GM12878 (cell line): ENCODE measurements around the gene UBALD2. TPM values are rescaled to one million over a fixed set of nuclear protein-coding genes. Genes with fewer than 3 reads are reported as not detected.

ENCODE experiments used
- ATAC-seq: fragments of 200-7000 bp; cut with Tn5 transposase; 3 replicates; pipeline ENCODE4 v1.9.1; 2020; ENCODE audit warnings: mild to moderate bottlenecking, moderate library complexity
- BruUV-seq: library from RNA; stranded (reverse); fragments of 400-500 nt; replicated peaks from 2 replicates; lab custom pipeline; 2021; lab: Mats Ljungman, UMichigan
- CTCF ChIA-PET: fragments of 300-600 bp; sonication (Branson Sonifier 250); formaldehyde crosslinking; extraction: SDS; loops from one replicate; lab custom pipeline; 2021; ENCODE audit warnings: inconsistent platforms; lab: Yijun Ruan, JAX
- POLR2A ChIA-PET: fragments of 350-600 bp; formaldehyde crosslinking; extraction: SDS; loops from one replicate; lab custom pipeline; 2021; ENCODE audit warnings: inconsistent platforms; lab: Charles Lee
- RAD21 ChIA-PET: fragments of 300-600 bp; sonication (Branson Sonifier 250); formaldehyde crosslinking; loops from one replicate; lab custom pipeline; 2023; ENCODE audit warnings: antibody characterized with exemption; ENCODE audit not compliant: unreplicated experiment; lab: Charles Lee
- SMC1A ChIA-PET: fragments of 300-600 bp; sonication (Branson Sonifier 250); formaldehyde crosslinking; loops from one replicate; lab custom pipeline; 2023; ENCODE audit not compliant: unreplicated experiment, uncharacterized antibody; lab: Charles Lee
- DNase-seq: peaks from one replicate; pipeline ENCODE4 v3.0.0-alpha.2; 2011; ENCODE audit warnings: low read depth, low spot score
- FAIRE-seq: peaks from 3 replicates; lab custom pipeline; 2011; peaks lifted over from hg19 to GRCh38; lab: Jason Lieb, UNC
- H2AFZ ChIP-seq: 2 replicates; pipeline ENCODE4 v1.6.0; 2011; ENCODE audit warnings: low read depth, low read length, control low read depth; ENCODE audit not compliant: control insufficient read depth
- H3K27ac ChIP-seq: 2 replicates; pipeline ENCODE4 v1.5.1; 2011; ENCODE audit warnings: control low read depth; ENCODE audit not compliant: control insufficient read depth, insufficient read depth
- H3K27me3 ChIP-seq, 2 experiments: replicated peaks in 1 of 2; 2 replicates each; pipeline versions ENCODE4 v1.6.0 to v1.6.1; 2011; ENCODE audit warnings: low read length in 1 of 2; ENCODE audit not compliant: control insufficient read depth in 2 of 2, insufficient read depth in 2 of 2
- H3K36me3 ChIP-seq, 2 experiments: 2 replicates each; pipeline ENCODE4 v1.5.1; 2011; ENCODE audit warnings: low read length in 1 of 2; ENCODE audit not compliant: control insufficient read depth in 2 of 2, insufficient read depth in 2 of 2
- H3K4me1 ChIP-seq: 2 replicates; pipeline ENCODE4 v1.6.1; 2011; ENCODE audit warnings: mild to moderate bottlenecking, low read length, moderate library complexity, mixed read lengths; ENCODE audit not compliant: control insufficient read depth, insufficient read depth
- H3K4me2 ChIP-seq: 2 replicates; pipeline ENCODE4 v1.6.0; 2011; ENCODE audit warnings: control low read depth; ENCODE audit not compliant: control insufficient read depth, insufficient read depth
- H3K4me3 ChIP-seq: fragments of 200-600 bp; sonication (generic); 2 replicates; pipeline ENCODE4 v1.5.1; 2016
- H3K79me2 ChIP-seq: 2 replicates; pipeline ENCODE4 v1.6.0; 2011; ENCODE audit warnings: low read length; ENCODE audit not compliant: control insufficient read depth, insufficient read depth
- H3K9ac ChIP-seq: 2 replicates; pipeline ENCODE4 v1.8.0; 2011; ENCODE audit warnings: low read length, control low read depth, mixed read lengths; ENCODE audit not compliant: control insufficient read depth, insufficient read depth
- H3K9me3 ChIP-seq: replicated peaks from 3 replicates; pipeline ENCODE4 v1.5.1; 2011; ENCODE audit warnings: mild to moderate bottlenecking, low read length; ENCODE audit not compliant: control insufficient read depth, insufficient read depth
- H4K20me1 ChIP-seq: 2 replicates; pipeline ENCODE4 v1.6.0; 2011; ENCODE audit not compliant: control insufficient read depth, insufficient read depth
- BCL3 ChIP-seq: IDR thresholded peaks from 2 replicates; pipeline ENCODE4 v1.6.1; 2011; ENCODE audit warnings: borderline replicate concordance, low read depth, mild to moderate bottlenecking, moderate library complexity, low read length; ENCODE audit not compliant: insufficient read depth, poor library complexity, severe bottlenecking
- CHD4 ChIP-seq: fragments of 200-600 bp; sonication (generic); IDR thresholded peaks from 2 replicates; pipeline ENCODE4 v1.6.1; 2016; ENCODE audit warnings: mild to moderate bottlenecking
- EGR1 ChIP-seq, 2 experiments: IDR thresholded peaks; 1 replicate in 1 of 2; 2 replicates in 1 of 2; pipeline ENCODE4 v1.6.1; 2011 to 2012; ENCODE audit warnings: low read depth in 2 of 2, low read length in 2 of 2, borderline replicate concordance in 1 of 2, mild to moderate bottlenecking in 1 of 2, moderate library complexity in 1 of 2
- IRF3 ChIP-seq: fragments of 450-650 bp; IDR thresholded peaks from 2 replicates; pipeline ENCODE4 v1.6.1; 2014; ENCODE audit warnings: mild to moderate bottlenecking
- NFYA ChIP-seq: IDR thresholded peaks from 2 replicates; pipeline ENCODE4 v1.6.1; 2011; ENCODE audit warnings: low read depth, mild to moderate bottlenecking, low read length, improper control_type of control experiment, borderline replicate concordance
- PBX3 ChIP-seq: IDR thresholded peaks from 2 replicates; pipeline ENCODE4 v1.6.1; 2011; ENCODE audit warnings: mild to moderate bottlenecking, low read depth, low read length, moderate library complexity; ENCODE audit not compliant: insufficient replicate concordance
- RUNX3 ChIP-seq: IDR thresholded peaks from 2 replicates; pipeline ENCODE4 v1.6.1; 2012; ENCODE audit warnings: low read length, inconsistent platforms
- YY1 ChIP-seq: IDR thresholded peaks from 2 replicates; pipeline ENCODE4 v1.6.1; 2011; ENCODE audit warnings: low read depth, mild to moderate bottlenecking, low read length
- ZBTB11 ChIP-seq: fragments of 450-650 bp; formaldehyde crosslinking; IDR thresholded peaks from 2 replicates; pipeline ENCODE4 v1.5.0; 2022; ENCODE audit warnings: mild to moderate bottlenecking, missing genetic modification characterization
- ZBTB4 ChIP-seq: fragments of 450-650 bp; formaldehyde crosslinking; IDR thresholded peaks from 2 replicates; pipeline ENCODE4 v1.4.0; 2022; ENCODE audit warnings: mild to moderate bottlenecking, moderate library complexity
- WGBS: methylation state at CpG from one replicate; pipeline ENCODE4 v1.1.6; 2016; ENCODE audit warnings: low lambda C conversion rate; ENCODE audit not compliant: insufficient replicate concordance, insufficient coverage; ENCODE audit errors: missing lambda C conversion rate; 5-methylcytosine and 5-hydroxymethylcytosine counted together
- in situ Hi-C: fragments of 300-500 bp; cut with MboI; formaldehyde crosslinking; loops from 9 replicates; pipeline ENCODE4 v1.14.3; 2018; ENCODE audit warnings: mixed read lengths
- intact Hi-C: fragments of 100-400 bp; cut with micrococcal nuclease; formaldehyde crosslinking; loops from one replicate; pipeline ENCODE4 v1.14.2; 2022; ENCODE audit not compliant: unreplicated experiment
- polyA plus RNA-seq, 11 experiments: library from polyadenylated mRNA; depleted of rRNA in 4 of 11; unstranded in 6 of 11; stranded (reverse) in 5 of 11; fragments of >200 nt; fragmentation: Nextera tagmentation in 4 of 11; fragmentation: Illumina TruSeq in 1 of 11; extraction: Ambion mirVana in 4 of 11; extraction: Trizol in 1 of 11; gene quantifications; 1 replicate in 1 of 11; 2 replicates in 10 of 11; pipeline versions ENCODE4 v1.2.1 to v1.2.3, GENCODE V29; 2011 to 2016; ENCODE audit warnings: inconsistent platforms in 2 of 11, missing spikeins in 2 of 11, low read depth in 1 of 11
- total RNA-seq, 4 experiments: library from RNA; depleted of rRNA in 3 of 4; stranded (reverse); fragments of >200 nt in 3 of 4; fragmentation: Illumina TruSeq in 1 of 4; extraction: Trizol in 1 of 4; gene quantifications; 2 replicates each; pipeline versions ENCODE4 v1.2.1 to v1.2.3, GENCODE V29; 2013 to 2021

Gene UBALD2
- total and polyA plus RNA-seq, 10 of the 15 experiments (the other 5 are each of a cell fraction or from before 2014, with no cell fraction given): 2.8 to 165 (median 20.6) TPM

GRCh38 chr17:76304226-76305134 is 39.3 kb downstream of the UBALD2 start:
- no peaks in the 10 kb centered on the region for H3K36me3 ChIP-seq
- CTCF ChIA-PET: interaction anchor here (0.7 to 10.4 kb wide), 18 partner anchors 9 to 319 kb away, joined by 3 to 135 read pairs (median 4); partner anchors contain the start of gene SPHK1
- H3K27me3 ChIP-seq: no peaks in the 10 kb centered on the region
- POLR2A ChIA-PET: interaction anchor here (0.6 kb wide), 1 partner anchor 522 kb away, joined by 4 read pairs; no protein-coding TSS in a partner anchor
- BruUV-seq: no TSS peak
- DNase-seq (no peak), ATAC-seq (no peak), FAIRE-seq (no peak)
- SMC1A ChIA-PET: interaction anchor here (0.7 to 4.7 kb wide), 5 partner anchors 27 to 203 kb away, joined by 3 to 31 read pairs (median 9); partner anchors contain the start of gene SPHK1
- WGBS: 71% methylated on average over 17 of the region's 17 CpGs
- H3K9me3 ChIP-seq: no peaks in the 10 kb centered on the region
- in situ Hi-C loops (loop anchor here (5.0 kb wide), 2 partner anchors 93 to 203 kb away; no protein-coding TSS in a partner anchor), intact Hi-C loops (no loop called here)
- H3K4me2 ChIP-seq: no peak overlapping the region
- H2AFZ ChIP-seq: no peak overlapping the region
- no peaks in the 10 kb centered on the region for H4K20me1 ChIP-seq
- H3K9ac ChIP-seq: no peak overlapping the region
- H3K4me3 ChIP-seq: no peak overlapping the region
- H3K79me2 ChIP-seq: no peaks in the 10 kb centered on the region
- H3K27ac ChIP-seq: no peak overlapping the region
- H3K4me1 ChIP-seq: no peaks in the 10 kb centered on the region
- RAD21 ChIA-PET: interaction anchor here (0.6 to 3.7 kb wide), 8 partner anchors 29 to 1659 kb away, joined by 3 to 37 read pairs (median 4); no protein-coding TSS in a partner anchor
- TF ChIP-seq IRF3 (no peak), ZBTB11 (CRISPR knock-in tag) (no peak), BCL3 (peak; percentile 89), ZBTB4 (CRISPR knock-in tag) (no peak), CHD4 (no peak), NFYA (no peak), PBX3 (peak; percentile 41), EGR1 (IDR thresholded peaks at IDR 0.05; ENCODE audit: borderline replicate concordance in 1 of 2, low read depth in 2 of 2, low read length in 2 of 2) (no peak), YY1 (no peak), RUNX3 (no peak)
